ENCODE results near the gene GALT.

DNA sequence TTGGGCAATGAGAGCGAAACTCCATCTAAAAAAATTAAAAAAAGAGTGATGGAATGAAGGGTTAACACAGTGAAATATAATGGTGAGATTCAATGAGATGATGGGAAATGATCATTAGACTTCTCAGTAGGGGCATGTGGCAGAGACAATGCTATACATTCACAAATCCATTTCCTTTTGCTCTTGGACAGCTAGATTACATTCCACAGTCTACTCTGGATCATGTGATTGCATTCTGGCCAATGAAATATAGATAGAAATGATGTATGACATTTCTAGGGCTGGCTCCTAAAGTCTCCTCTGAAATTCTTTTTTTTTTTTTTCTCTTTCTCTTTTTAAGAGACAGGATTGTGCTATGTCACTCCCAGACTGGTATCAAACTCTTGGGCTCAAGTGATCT is 3.8 kb upstream of the GALT start:
- TF ChIP-seq, protein P1, sequence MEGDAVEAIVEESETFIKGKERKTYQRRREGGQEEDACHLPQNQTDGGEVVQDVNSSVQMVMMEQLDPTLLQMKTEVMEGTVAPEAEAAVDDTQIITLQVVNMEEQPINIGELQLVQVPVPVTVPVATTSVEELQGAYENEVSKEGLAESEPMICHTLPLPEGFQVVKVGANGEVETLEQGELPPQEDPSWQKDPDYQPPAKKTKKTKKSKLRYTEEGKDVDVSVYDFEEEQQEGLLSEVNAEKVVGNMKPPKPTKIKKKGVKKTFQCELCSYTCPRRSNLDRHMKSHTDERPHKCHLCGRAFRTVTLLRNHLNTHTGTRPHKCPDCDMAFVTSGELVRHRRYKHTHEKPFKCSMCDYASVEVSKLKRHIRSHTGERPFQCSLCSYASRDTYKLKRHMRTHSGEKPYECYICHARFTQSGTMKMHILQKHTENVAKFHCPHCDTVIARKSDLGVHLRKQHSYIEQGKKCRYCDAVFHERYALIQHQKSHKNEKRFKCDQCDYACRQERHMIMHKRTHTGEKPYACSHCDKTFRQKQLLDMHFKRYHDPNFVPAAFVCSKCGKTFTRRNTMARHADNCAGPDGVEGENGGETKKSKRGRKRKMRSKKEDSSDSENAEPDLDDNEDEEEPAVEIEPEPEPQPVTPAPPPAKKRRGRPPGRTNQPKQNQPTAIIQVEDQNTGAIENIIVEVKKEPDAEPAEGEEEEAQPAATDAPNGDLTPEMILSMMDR (IDR thresholded peaks at IDR 0.05; ENCODE audit: insufficient read depth, low read length, poor library complexity, severe bottlenecking): no peak
- TF ChIP-seq EZH2phosphoT487 (conservative IDR thresholded peaks at IDR 0.05; ENCODE audit: low read length): no peak
